Body of pancreas (tissue), 4 donors: ENCODE results near the gene SCAF8.
"Not testable (repeated sequence)": the region's sequence is repeated elsewhere in the genome, so short reads cannot be mapped to it uniquely, and the experiment has no call there.

Source experiments
- CTCF ChIP-seq, 7 experiments: fragments of 450-650 bp in 4 of 7; fragments of 200-600 bp in 3 of 7; sonication (generic) in 3 of 7; IDR thresholded peaks; one replicate each; pipeline ENCODE4 v1.5.1; 2016 to 2019; ENCODE audit warnings: antibody characterized with exemption in 7 of 7
- POLR2A ChIP-seq, 3 donors: fragments of 450-650 bp; IDR thresholded peaks; one replicate each; pipeline ENCODE4 v1.6.1; 2016; ENCODE audit warnings: antibody characterized with exemption in 3 of 3, mild to moderate bottlenecking in 2 of 3

- not testable (repeated sequence) for TF ChIP-seq CTCF, POLR2A (IDR thresholded peaks at IDR 0.05)
Observed at GRCh38 chr6:154744029-154744745, 11.0 kb downstream of the SCAF8 start.
